Measurements from ENCODE around the gene DGAT2. TPM values are rescaled to one million over a fixed set of nuclear protein-coding genes. Genes with fewer than 3 reads are reported as not detected.

DGAT2 gene
- total RNA-seq, 1 experiment from 2014 or later, result 2.8 TPM

GRCh38 chr11:75771646-75772410, 3.2 kb downstream of the DGAT2 start:
- Histone ChIP-seq H4K8ac (replicated peaks; ENCODE audit: insufficient read length, low read depth, low read length) (no peak overlapping the region), H4K5ac (ENCODE audit: insufficient read length, low read depth, low read length) (no peak overlapping the region), H2BK12ac (ENCODE audit: insufficient read length, low read depth, low read length) (no peak overlapping the region), H2BK5ac (ENCODE audit: insufficient read length, low read length) (no peak overlapping the region), H3K4me1 (ENCODE audit: insufficient read depth, low read length) (no peaks in the 10 kb centered on the region), H3K9ac (ENCODE audit: extremely low read depth, insufficient read length, low read length) (no peak overlapping the region), H2AK5ac (ENCODE audit: insufficient read length, low read length) (no peak overlapping the region), H3K79me2 (ENCODE audit: insufficient read depth, low read length) (no peaks in the 10 kb centered on the region), H3K79me1 (ENCODE audit: insufficient read depth, low read depth, low read length, poor library complexity, severe bottlenecking) (no peaks in the 10 kb centered on the region), H3K18ac (ENCODE audit: insufficient read length, low read depth, low read length) (no peak overlapping the region), H3K4me2 (ENCODE audit: insufficient read depth, insufficient read length, low read length) (no peak overlapping the region), H3K23ac (ENCODE audit: insufficient read length, low read depth, low read length) (no peak overlapping the region), H3K9me3 (ENCODE audit: control insufficient read depth, low read depth, low read length) (no peaks in the 10 kb centered on the region), H3K23me2 (ENCODE audit: insufficient read length, low read depth, low read length, poor library complexity, severe bottlenecking) (peaks cover 3% of the 10 kb centered on the region), H3K14ac (ENCODE audit: insufficient read depth, low read length) (no peak overlapping the region), H3K27ac (ENCODE audit: insufficient read length, low read depth, low read length) (no peak overlapping the region), H3K4ac (ENCODE audit: low read depth, low read length) (no peak overlapping the region), H2BK20ac (ENCODE audit: low read depth, low read length, poor library complexity, severe bottlenecking) (no peak overlapping the region), H2BK15ac (ENCODE audit: low read depth, low read length) (no peak overlapping the region), H3K27me3 (ENCODE audit: insufficient read depth, low read length) (peaks cover 17% of the 10 kb centered on the region; the same call in 1 of the 2 replicates), H3T11ph (ENCODE audit: low read length) (no peak overlapping the region), H2BK120ac (ENCODE audit: low read depth, low read length, poor library complexity, severe bottlenecking) (no peak overlapping the region), H4K20me1 (ENCODE audit: control insufficient read depth, insufficient read depth, insufficient read length) (no peaks in the 10 kb centered on the region), H2AFZ (ENCODE audit: low read length) (no peak overlapping the region), H4K91ac (ENCODE audit: insufficient read length, low read depth, low read length) (no peak overlapping the region), H3K56ac (ENCODE audit: insufficient read length, low read depth, low read length) (no peak overlapping the region)
- H3K4me3 Mint-ChIP-seq, result no peak overlapping the region
- peaks cover 0 to 4% of the 10 kb centered on the region in 2 experiments; a peak in 1 of 5 replicates for H3K9me3 Mint-ChIP-seq
- WGBS (ENCODE audit: extremely low coverage, insufficient read length, low lambda C conversion rate), result no CpG with 5 or more reads among the region's 6 CpGs
- no peak for DNase-seq
- TF ChIP-seq, protein P1, sequence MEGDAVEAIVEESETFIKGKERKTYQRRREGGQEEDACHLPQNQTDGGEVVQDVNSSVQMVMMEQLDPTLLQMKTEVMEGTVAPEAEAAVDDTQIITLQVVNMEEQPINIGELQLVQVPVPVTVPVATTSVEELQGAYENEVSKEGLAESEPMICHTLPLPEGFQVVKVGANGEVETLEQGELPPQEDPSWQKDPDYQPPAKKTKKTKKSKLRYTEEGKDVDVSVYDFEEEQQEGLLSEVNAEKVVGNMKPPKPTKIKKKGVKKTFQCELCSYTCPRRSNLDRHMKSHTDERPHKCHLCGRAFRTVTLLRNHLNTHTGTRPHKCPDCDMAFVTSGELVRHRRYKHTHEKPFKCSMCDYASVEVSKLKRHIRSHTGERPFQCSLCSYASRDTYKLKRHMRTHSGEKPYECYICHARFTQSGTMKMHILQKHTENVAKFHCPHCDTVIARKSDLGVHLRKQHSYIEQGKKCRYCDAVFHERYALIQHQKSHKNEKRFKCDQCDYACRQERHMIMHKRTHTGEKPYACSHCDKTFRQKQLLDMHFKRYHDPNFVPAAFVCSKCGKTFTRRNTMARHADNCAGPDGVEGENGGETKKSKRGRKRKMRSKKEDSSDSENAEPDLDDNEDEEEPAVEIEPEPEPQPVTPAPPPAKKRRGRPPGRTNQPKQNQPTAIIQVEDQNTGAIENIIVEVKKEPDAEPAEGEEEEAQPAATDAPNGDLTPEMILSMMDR (conservative IDR thresholded peaks at IDR 0.05), result no peak
- H3K27me3 Mint-ChIP-seq (ENCODE audit: low read depth), result peaks cover 77% of the 10 kb centered on the region
- no peak overlapping the region for H3K27ac Mint-ChIP-seq
- H3K4me1 Mint-ChIP-seq, result peaks cover 36 to 43% of the 10 kb centered on the region in 2 experiments
- H3K36me3 Mint-ChIP-seq (ENCODE audit: insufficient read depth in 1 of 3, low read depth in 3 of 3), result no peaks in the 10 kb centered on the region; a peak in 1 of 7 replicates
